Panc1 (cell line): ENCODE results near the gene CSDE1. TPM values are rescaled to one million over a fixed set of nuclear protein-coding genes. Genes with fewer than 3 reads are reported as not detected.
"Not testable (repeated sequence)": the region's sequence is repeated elsewhere in the genome, so short reads cannot be mapped to it uniquely, and the experiment has no call there.

ENCODE experiments used
- ATAC-seq: fragments of 200-7000 bp; cut with Tn5 transposase; 2 replicates; pipeline ENCODE4 v1.9.1; 2020; ENCODE audit warnings: mild to moderate bottlenecking, moderate library complexity
- BruUV-seq: library from RNA; stranded (reverse); fragments of 400-500 nt; replicated peaks from 2 replicates; lab custom pipeline; 2021; lab: Mats Ljungman, UMichigan
- CTCF ChIA-PET: fragments of 300-600 bp; sonication (Branson Sonifier 250); formaldehyde crosslinking; loops from one replicate; lab custom pipeline; 2022; ENCODE audit warnings: antibody characterized with exemption; lab: Charles Lee
- POLR2A ChIA-PET: fragments of 300-600 bp; sonication (Branson Sonifier 250); formaldehyde crosslinking; loops from one replicate; lab custom pipeline; 2022; ENCODE audit warnings: antibody characterized with exemption; lab: Charles Lee
- DNase-seq: peaks from one replicate; pipeline ENCODE4 v3.0.0-alpha.2; 2010; ENCODE audit warnings: low read depth, low spot score
- H3K27ac ChIP-seq: 2 replicates; pipeline ENCODE4 v1.5.1; 2011; ENCODE audit warnings: mild to moderate bottlenecking, low read length, inconsistent platforms
- H3K27me3 ChIP-seq: fragments of 200-500 bp; sonication (Bioruptor generic); 2 replicates; pipeline ENCODE4 v1.6.0; 2014; ENCODE audit warnings: low read length, inconsistent platforms; ENCODE audit not compliant: control insufficient read depth, insufficient read depth
- H3K36me3 ChIP-seq: fragments of 200-500 bp; sonication (Bioruptor generic); 2 replicates; pipeline ENCODE4 v1.5.1; 2014; ENCODE audit warnings: inconsistent platforms, mild to moderate bottlenecking, low read length, moderate library complexity; ENCODE audit not compliant: control insufficient read depth, insufficient read depth
- H3K4me1 ChIP-seq: 2 replicates; pipeline ENCODE4 v1.5.1; 2011; ENCODE audit warnings: inconsistent platforms, mild to moderate bottlenecking, low read length, moderate library complexity; ENCODE audit not compliant: control insufficient read depth, insufficient read depth
- H3K4me3 ChIP-seq, 2 experiments: 2 replicates each; pipeline ENCODE4 v1.5.1; 2011 to 2012; ENCODE audit warnings: low read depth in 2 of 2, low read length in 2 of 2, mild to moderate bottlenecking in 2 of 2, inconsistent platforms in 1 of 2, moderate library complexity in 1 of 2
- H3K9me3 ChIP-seq: fragments of 200-500 bp; sonication (Bioruptor generic); 2 replicates; pipeline ENCODE4 v1.5.1; 2014; ENCODE audit warnings: low read depth, mild to moderate bottlenecking, inconsistent platforms, low read length, moderate library complexity; ENCODE audit not compliant: control insufficient read depth, insufficient read depth
- POLR2AphosphoS5 ChIP-seq: IDR thresholded peaks from 2 replicates; pipeline ENCODE4 v1.6.1; 2012; ENCODE audit warnings: mild to moderate bottlenecking, low read depth, low read length, moderate library complexity
- SIN3A ChIP-seq: IDR thresholded peaks from 2 replicates; pipeline ENCODE4 v1.6.1; 2012; ENCODE audit warnings: low read depth, mild to moderate bottlenecking, low read length, moderate library complexity, borderline replicate concordance; ENCODE audit not compliant: insufficient read depth
- TCF7L2 ChIP-seq: IDR thresholded peaks from 2 replicates; pipeline ENCODE4 v1.6.1; 2011; ENCODE audit warnings: mild to moderate bottlenecking, low read depth, low read length, inconsistent platforms
- in situ Hi-C: cut with HindIII; loops from 2 replicates; pipeline ENCODE4 v1.10.0; 2016; ENCODE audit warnings: low sequenced_read_pairs, low pct_unique_long_range_greater_than_20kb
- intact Hi-C: fragments of 100-400 bp; cut with micrococcal nuclease; formaldehyde crosslinking; loops from one replicate; pipeline ENCODE4 v1.10.0; 2022; ENCODE audit not compliant: unreplicated experiment
- total RNA-seq: library from RNA; stranded (reverse); gene quantifications from one replicate; pipeline ENCODE4 v1.2.1, GENCODE V29; 2021; ENCODE audit not compliant: unreplicated experiment
- TF ChIP-seq, protein P1 (sequence below): fragments of 450-650 bp; IDR thresholded peaks from 2 replicates; pipeline ENCODE4 v1.5.1; 2017; ENCODE audit warnings: mild to moderate bottlenecking
- TF ChIP-seq, protein P2 (sequence below), 2 experiments: IDR thresholded peaks; 2 replicates each; pipeline ENCODE4 v1.6.1; 2011 to 2012; ENCODE audit warnings: low read depth in 2 of 2, control low read depth in 1 of 2, low read length in 1 of 2, mild to moderate bottlenecking in 1 of 2, moderate library complexity in 1 of 2; ENCODE audit not compliant: insufficient read depth in 1 of 2

The CSDE1 gene
- total RNA-seq, 1 experiment from 2014 or later: 347 TPM

DNA sequence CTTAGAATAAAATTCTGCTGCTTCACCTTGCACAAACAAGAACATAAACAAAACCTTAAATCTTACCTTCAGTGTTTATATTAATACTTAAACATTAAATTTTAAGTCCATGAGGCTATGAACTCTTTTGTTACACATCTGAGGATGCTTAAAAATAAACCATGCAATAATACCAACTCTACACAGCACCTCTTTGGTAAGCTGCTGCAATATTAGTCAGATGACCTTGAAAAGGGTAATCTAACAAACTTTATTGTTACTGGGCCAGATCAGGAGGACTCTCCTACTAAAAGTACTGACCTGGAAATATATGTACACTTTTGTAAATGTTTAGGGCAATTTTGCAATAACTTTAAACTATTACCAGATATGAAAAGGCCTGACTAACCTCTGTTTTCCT lies 21.9 kb upstream of the CSDE1 start:
- DNase-seq (no peak), ATAC-seq (no peak)
- in situ Hi-C loops (no loop called here), intact Hi-C loops (no loop called here)
- POLR2A ChIA-PET: no interaction called here
- TF ChIP-seq TCF7L2: no peak
- H3K27ac ChIP-seq: peak overlapping the region; percentile 88
- CTCF ChIA-PET: interaction anchor here (0.5 kb wide), 1 partner anchor 533 kb away, joined by 3 read pairs; no protein-coding TSS in a partner anchor
- no peaks in the 10 kb centered on the region for H3K9me3 ChIP-seq
- no TSS peak for BruUV-seq
- H3K4me1 ChIP-seq: peaks cover 6% of the 10 kb centered on the region; the same call in 1 of the 2 replicates
- peak overlapping the region; percentile 91 to 98 for H3K4me3 ChIP-seq
- no peaks in the 10 kb centered on the region; the same call in 1 of the 2 replicates for H3K27me3 ChIP-seq
- peaks cover 7% of the 10 kb centered on the region for H3K36me3 ChIP-seq

DNA sequence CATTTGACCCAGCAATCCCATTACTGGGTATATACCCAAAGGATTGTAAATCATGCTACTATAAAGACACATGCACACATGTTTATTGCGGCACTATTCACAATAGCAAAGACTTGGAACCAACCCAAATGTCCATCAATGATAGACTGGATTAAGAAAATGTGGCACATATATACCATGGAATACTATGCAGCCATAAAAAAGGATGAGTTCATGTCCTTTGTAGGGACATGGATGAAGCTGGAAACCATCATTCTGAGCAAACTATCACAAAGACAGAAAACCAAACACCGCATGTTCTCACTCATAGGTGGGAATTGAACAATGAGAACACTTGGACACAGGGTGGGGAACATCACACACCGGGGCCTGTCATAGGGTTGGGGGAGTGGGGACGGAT lies 18.9 kb upstream of the CSDE1 start:
- H3K27me3 ChIP-seq, H3K36me3 ChIP-seq, intact Hi-C loops, H3K9me3 ChIP-seq, H3K4me3 ChIP-seq, DNase-seq, H3K4me1 ChIP-seq, H3K27ac ChIP-seq, in situ Hi-C loops, BruUV-seq, CTCF ChIA-PET, ATAC-seq, POLR2A ChIA-PET: not testable (repeated sequence)

DNA sequence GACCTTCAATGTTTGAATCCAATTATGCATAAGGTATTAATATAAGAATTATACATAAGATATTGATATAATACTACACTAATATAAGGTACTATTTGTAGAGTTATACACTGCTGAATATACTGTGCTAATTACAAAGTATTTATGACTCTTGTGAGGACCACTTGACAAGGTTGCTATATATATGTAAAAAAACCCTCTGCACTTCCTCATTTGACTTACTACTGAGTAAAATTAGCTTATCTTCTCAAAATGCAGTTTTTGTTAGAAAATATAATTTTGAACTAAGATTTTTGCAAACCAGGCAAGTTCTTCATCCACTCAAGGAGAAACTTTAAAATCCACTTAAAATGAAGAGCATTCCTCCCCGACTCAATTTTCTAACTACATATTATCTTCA lies 14.2 kb upstream of the CSDE1 start:
- no TSS peak for BruUV-seq
- H3K27me3 ChIP-seq: no peaks in the 10 kb centered on the region
- CTCF ChIA-PET: no interaction called here
- H3K4me1 ChIP-seq: no peaks in the 10 kb centered on the region
- no peak for TF ChIP-seq TCF7L2
- TF ChIP-seq, protein P1, sequence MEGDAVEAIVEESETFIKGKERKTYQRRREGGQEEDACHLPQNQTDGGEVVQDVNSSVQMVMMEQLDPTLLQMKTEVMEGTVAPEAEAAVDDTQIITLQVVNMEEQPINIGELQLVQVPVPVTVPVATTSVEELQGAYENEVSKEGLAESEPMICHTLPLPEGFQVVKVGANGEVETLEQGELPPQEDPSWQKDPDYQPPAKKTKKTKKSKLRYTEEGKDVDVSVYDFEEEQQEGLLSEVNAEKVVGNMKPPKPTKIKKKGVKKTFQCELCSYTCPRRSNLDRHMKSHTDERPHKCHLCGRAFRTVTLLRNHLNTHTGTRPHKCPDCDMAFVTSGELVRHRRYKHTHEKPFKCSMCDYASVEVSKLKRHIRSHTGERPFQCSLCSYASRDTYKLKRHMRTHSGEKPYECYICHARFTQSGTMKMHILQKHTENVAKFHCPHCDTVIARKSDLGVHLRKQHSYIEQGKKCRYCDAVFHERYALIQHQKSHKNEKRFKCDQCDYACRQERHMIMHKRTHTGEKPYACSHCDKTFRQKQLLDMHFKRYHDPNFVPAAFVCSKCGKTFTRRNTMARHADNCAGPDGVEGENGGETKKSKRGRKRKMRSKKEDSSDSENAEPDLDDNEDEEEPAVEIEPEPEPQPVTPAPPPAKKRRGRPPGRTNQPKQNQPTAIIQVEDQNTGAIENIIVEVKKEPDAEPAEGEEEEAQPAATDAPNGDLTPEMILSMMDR: no peak
- TF ChIP-seq POLR2AphosphoS5: no peak
- TF ChIP-seq SIN3A: no peak
- TF ChIP-seq, protein P2, sequence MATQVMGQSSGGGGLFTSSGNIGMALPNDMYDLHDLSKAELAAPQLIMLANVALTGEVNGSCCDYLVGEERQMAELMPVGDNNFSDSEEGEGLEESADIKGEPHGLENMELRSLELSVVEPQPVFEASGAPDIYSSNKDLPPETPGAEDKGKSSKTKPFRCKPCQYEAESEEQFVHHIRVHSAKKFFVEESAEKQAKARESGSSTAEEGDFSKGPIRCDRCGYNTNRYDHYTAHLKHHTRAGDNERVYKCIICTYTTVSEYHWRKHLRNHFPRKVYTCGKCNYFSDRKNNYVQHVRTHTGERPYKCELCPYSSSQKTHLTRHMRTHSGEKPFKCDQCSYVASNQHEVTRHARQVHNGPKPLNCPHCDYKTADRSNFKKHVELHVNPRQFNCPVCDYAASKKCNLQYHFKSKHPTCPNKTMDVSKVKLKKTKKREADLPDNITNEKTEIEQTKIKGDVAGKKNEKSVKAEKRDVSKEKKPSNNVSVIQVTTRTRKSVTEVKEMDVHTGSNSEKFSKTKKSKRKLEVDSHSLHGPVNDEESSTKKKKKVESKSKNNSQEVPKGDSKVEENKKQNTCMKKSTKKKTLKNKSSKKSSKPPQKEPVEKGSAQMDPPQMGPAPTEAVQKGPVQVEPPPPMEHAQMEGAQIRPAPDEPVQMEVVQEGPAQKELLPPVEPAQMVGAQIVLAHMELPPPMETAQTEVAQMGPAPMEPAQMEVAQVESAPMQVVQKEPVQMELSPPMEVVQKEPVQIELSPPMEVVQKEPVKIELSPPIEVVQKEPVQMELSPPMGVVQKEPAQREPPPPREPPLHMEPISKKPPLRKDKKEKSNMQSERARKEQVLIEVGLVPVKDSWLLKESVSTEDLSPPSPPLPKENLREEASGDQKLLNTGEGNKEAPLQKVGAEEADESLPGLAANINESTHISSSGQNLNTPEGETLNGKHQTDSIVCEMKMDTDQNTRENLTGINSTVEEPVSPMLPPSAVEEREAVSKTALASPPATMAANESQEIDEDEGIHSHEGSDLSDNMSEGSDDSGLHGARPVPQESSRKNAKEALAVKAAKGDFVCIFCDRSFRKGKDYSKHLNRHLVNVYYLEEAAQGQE (IDR thresholded peaks at IDR 0.05; ENCODE audit: insufficient read depth in 1 of 2, low read depth in 2 of 2, low read length in 1 of 2): no peak
- POLR2A ChIA-PET: no interaction called here
- no peak for ATAC-seq
- no peak overlapping the region for H3K27ac ChIP-seq
- no peak for DNase-seq
- intact Hi-C loops: no loop called here
- no peak overlapping the region for H3K4me3 ChIP-seq
- no peaks in the 10 kb centered on the region for H3K9me3 ChIP-seq
- H3K36me3 ChIP-seq: peaks cover 4% of the 10 kb centered on the region; the same call in 1 of the 2 replicates
- in situ Hi-C loops: no loop called here
